ENCODE results near the gene SETBP1.

Gene SETBP1

GRCh38 chr18:45106331-45106774 is 425.7 kb downstream of the SETBP1 start:
- no peaks in the 10 kb centered on the region for H3K9me3 Mint-ChIP-seq
- no peak for TF ChIP-seq CTCF (IDR thresholded peaks at IDR 0.05)
- peaks cover 5% of the 10 kb centered on the region for H3K27me3 Mint-ChIP-seq (ENCODE audit: low read depth, poor library complexity)
- H3K4me3 Mint-ChIP-seq: no peak overlapping the region
- H3K4me1 Mint-ChIP-seq: no peaks in the 10 kb centered on the region
- no peak overlapping the region for H3K27ac Mint-ChIP-seq
- DNase-seq: no peak
- H3K36me3 Mint-ChIP-seq (ENCODE audit: low read depth): no peaks in the 10 kb centered on the region

GRCh38 chr18:45107425-45107824 is 426.7 kb downstream of the SETBP1 start:
- no peak for TF ChIP-seq CTCF (IDR thresholded peaks at IDR 0.05)
- Mint-ChIP-seq H3K27me3 (ENCODE audit: low read depth, poor library complexity) (peaks cover 5% of the 10 kb centered on the region), H3K4me1 (no peaks in the 10 kb centered on the region), H3K9me3 (peaks cover 4% of the 10 kb centered on the region), H3K36me3 (ENCODE audit: low read depth) (no peaks in the 10 kb centered on the region), H3K4me3 (no peak overlapping the region), H3K27ac (no peak overlapping the region)
- DNase-seq: no peak

GRCh38 chr18:45108754-45109153 is 428.1 kb downstream of the SETBP1 start:
- Mint-ChIP-seq H3K4me1 (no peaks in the 10 kb centered on the region), H3K4me3 (no peak overlapping the region), H3K9me3 (peaks cover 11% of the 10 kb centered on the region), H3K27ac (no peak overlapping the region), H3K27me3 (ENCODE audit: low read depth, poor library complexity) (peaks cover 2% of the 10 kb centered on the region), H3K36me3 (ENCODE audit: low read depth) (no peaks in the 10 kb centered on the region)
- no peak for DNase-seq
- no peak for TF ChIP-seq CTCF (IDR thresholded peaks at IDR 0.05)

- DNase-seq: no peak
- H3K27ac Mint-ChIP-seq: no peak overlapping the region
- no peak overlapping the region for H3K4me3 Mint-ChIP-seq
- TF ChIP-seq CTCF (IDR thresholded peaks at IDR 0.05): no peak
- H3K9me3 Mint-ChIP-seq: peaks cover 11% of the 10 kb centered on the region
- no peaks in the 10 kb centered on the region for H3K36me3 Mint-ChIP-seq (ENCODE audit: low read depth)
- no peaks in the 10 kb centered on the region for H3K4me1 Mint-ChIP-seq
- peaks cover 3% of the 10 kb centered on the region for H3K27me3 Mint-ChIP-seq (ENCODE audit: low read depth, poor library complexity)
Observed at GRCh38 chr18:45109271-45109670, 428.6 kb downstream of the SETBP1 start.

GRCh38 chr18:45109706-45110105 is 429.0 kb downstream of the SETBP1 start:
- no peak for DNase-seq
- peaks cover 11% of the 10 kb centered on the region for H3K9me3 Mint-ChIP-seq
- H3K27me3 Mint-ChIP-seq (ENCODE audit: low read depth, poor library complexity): peaks cover 3% of the 10 kb centered on the region
- no peak for TF ChIP-seq CTCF (IDR thresholded peaks at IDR 0.05)
- H3K36me3 Mint-ChIP-seq (ENCODE audit: low read depth): no peaks in the 10 kb centered on the region
- H3K27ac Mint-ChIP-seq: no peak overlapping the region
- no peaks in the 10 kb centered on the region for H3K4me1 Mint-ChIP-seq
- no peak overlapping the region for H3K4me3 Mint-ChIP-seq

GRCh38 chr18:45110577-45111501 is 430.2 kb downstream of the SETBP1 start:
- Mint-ChIP-seq H3K36me3 (ENCODE audit: low read depth) (no peaks in the 10 kb centered on the region), H3K4me3 (no peak overlapping the region), H3K27me3 (ENCODE audit: low read depth, poor library complexity) (peaks cover 3% of the 10 kb centered on the region), H3K27ac (no peak overlapping the region), H3K4me1 (peaks cover 4% of the 10 kb centered on the region), H3K9me3 (peaks cover 11% of the 10 kb centered on the region)
- TF ChIP-seq CTCF (IDR thresholded peaks at IDR 0.05): no peak
- no peak for DNase-seq

Data from nephron progenitor cell (in vitro differentiated cells).